HUDEP-2 (cell line): ENCODE results near the gene ZBTB7C.

Experiments used
- DNase-seq, 76 experiments: peaks; one replicate each; lab custom pipeline; 2025; ENCODE audit not compliant: unreplicated experiment in 76 of 76; lab: John Stamatoyannopoulos, UW

ZBTB7C gene

DNA sequence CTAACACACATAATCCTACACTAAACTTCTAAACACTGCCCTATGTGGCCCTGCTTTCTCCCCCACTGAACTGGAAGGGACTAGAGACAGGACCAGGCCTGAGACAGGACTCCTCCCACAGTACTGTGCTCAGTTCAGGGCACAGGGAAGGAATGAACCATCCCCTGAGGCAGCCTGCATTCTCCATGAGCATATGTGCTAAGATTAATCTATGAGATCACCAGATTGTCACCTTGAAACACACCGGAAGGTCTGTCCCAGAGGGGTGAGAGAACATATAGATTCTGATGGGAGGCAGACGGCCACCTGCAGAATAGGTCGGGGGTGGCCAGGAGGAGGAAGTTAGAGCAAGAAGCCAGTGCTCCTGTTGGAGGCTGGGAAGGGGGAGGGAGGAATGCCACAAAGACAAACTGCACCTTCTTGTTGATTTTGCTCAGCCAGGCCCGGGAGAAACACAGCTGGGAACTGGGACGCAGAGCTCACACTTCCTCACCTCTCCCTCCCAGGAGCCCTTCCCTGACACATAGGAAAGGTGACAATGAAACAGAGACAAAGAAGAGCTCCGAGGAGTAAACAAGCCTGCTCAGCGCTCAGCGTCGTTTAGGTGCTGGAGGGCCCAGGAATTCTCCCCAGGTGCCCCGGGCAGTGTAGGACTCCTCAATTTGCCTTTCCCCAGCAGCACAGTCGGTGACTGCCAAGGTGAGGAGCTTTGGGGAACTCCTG, 52.1 kb downstream of the ZBTB7C start:
- no peak for DNase-seq

DNA sequence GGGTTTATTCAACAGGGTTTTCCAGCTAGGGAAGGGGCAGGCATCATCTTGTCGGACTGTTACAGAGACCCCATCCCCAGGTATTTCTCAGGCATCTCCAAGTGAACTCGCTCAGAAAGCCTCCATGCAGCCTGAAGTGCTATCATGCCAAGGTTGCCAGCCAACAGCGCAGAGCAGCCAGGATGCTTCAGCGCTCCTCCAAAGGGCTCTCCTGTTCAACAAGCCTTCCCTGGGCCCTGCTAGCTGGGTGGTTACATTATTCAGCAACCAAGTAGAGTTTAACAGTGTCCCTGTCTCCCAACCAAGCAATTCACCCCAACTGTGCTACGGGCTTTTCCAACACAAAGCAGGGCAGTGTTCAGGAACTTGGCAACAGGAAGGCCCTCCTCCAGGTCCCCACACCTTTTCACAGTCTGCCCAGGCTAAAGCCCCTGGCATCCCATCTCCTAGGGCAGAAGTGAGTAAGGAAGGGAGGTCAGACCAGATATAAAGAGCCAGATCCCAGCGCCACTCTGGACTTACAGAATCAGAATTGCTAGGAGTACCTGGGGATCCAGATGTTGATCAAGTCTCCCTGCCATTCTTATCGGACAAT, 52.9 kb downstream of the ZBTB7C start:
- DNase-seq = no peak

DNA sequence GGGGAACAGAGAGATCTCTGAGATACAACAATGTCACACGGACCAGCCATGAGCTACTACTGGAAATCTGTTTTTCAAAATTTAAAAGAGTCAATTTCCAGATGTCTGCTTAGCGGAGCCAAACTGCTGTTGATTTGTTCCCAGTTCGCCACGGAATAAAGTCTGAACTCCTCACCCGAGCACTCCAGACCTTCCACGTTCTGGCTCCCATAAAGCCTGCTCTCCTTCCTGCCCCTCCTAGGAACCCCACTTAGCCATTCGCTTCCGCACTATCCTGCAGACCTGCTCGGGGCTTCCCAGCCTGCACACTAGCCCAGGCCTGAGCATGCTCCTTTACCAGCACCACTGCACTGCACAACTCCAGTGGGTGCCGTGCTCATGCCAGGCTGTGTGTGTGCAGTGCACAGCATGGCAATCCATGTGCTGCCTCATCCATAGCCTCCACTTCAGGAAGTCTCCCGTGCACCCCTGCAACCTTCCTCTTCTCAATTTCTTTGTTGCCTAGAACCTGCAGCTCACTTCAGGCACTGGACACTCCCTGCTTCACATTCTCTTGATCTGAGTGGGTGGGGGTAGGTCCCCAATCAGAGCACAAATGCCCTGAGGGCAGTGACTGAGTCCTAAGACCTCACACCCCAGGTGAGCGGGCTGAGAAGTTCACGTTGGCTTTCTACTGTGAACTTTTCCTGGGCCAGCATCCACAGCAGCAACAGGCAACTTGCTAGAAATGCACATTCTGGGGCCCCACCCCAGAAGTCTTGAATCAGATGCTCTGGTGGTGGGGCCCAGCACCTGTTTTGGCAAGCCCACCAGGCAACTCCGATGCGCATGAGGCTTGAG, 53.7 kb downstream of the ZBTB7C start:
- DNase-seq = no peak

DNA sequence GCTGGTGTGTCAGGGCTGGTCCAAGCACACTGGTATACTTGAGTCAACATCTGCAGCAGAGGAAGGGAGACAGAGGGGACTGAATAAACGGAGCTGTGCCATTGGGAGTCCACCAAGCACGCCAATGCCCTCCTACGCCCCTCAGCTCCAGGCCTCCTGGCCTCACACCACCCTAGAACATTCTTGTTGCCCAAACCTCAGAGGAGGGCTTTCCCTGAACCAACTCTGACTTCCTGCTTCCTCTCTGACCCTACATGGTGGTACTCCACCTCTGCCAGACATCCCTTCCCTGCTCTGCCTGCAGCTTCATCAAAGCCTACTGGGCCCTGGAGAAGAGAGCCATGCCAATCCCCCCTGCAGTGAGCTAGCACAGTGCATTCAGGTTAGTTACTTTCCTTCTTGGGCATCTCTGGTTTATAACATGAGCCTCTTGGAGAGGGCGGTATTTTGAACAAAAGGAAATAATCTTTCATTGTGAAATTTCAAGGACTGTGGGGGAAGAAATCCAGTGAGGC, 54.4 kb downstream of the ZBTB7C start:
- no peak for DNase-seq

DNA sequence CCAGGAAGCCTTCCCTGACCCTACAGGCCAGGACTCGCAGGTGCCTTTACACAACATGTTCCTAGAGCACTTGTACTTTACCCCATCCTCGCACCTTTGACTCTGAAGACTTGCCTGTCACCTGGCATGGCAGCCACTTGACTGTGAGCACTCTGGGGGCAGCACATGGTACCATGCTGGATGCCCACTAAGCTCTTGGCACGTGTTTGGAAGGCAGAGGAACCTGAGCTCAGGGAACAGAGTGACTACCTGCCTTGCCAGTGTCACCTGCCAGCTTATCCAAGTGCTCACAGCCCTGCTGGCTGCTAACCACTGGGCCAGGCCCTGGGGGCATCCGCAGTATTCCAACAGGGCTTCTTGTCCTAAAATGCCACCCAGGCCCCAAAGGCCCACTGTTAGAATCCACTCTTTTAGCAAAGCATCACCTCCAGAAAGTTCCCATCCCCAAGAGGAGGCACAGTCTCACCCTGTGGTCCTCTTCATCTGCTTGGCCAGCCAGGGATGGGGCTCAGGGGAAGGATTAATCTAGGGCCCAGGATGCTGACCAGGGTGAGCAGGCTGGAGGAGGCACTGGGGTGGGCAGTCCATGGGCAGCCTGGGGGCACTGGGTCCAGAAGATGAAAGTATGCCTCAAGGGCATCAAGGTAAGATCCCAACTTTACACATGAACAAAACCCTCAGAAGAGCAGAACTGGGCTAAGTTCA, 57.0 kb downstream of the ZBTB7C start:
- no peak for DNase-seq

DNA sequence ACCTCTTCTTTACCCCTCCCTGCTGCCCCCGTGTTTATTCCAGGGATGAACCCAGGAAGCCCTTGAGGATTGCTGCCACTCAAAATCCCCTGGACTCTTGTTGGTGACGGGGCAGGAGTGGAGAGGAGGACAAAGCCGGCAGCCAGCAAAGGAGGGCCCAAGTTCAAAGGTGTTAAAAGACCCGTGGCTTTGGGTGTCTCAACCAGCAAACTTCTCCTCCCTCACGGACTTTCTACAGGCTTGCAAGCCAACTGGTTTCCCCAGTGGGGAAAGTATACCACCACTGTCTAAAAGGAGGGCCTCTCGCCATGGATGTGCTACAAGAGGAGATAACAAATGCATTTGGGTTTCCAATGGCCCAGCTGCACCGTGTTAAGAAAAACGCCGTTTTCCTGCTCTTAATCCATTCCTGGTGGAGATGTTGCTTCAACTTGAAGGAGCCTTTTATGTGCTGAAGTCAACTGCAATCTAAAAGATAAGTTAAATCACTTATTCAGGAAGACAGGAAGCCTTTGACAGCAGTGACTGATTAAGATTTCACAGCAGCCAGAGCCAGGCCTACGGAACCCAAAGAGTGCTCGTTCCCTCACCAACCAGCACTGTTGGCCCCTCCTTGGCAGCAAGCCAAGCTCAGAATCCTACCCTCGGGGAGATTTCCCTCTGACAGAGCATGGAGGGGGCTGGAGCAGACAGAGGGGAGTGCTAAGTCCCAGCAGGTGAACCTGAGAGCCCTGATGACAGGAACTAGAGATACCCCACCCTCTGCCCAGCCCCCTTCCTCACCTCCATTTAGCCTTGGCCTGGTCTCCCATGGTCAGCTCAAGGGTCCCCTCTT, 57.8 kb downstream of the ZBTB7C start:
- DNase-seq = no peak

DNA sequence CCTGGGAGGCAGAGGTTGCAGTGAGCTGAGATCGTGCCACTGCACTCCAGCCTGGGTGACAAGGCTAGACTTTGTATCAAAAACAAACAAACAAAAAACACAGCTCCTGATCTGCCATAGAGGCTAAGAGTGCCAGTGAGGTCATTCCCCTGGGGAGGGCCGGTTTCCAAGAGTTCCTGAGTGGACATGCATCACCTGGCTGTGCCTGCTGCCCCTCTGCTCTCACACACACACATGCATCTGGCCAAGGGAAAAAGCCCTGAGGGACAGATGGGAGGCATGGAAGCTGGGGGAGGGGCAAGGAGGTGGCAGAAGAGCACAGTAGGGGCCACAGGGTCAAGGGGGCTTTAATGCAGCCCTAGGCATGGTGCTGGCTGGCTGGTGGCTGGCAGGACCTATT, 60.4 kb downstream of the ZBTB7C start:
- no peak for DNase-seq

DNA sequence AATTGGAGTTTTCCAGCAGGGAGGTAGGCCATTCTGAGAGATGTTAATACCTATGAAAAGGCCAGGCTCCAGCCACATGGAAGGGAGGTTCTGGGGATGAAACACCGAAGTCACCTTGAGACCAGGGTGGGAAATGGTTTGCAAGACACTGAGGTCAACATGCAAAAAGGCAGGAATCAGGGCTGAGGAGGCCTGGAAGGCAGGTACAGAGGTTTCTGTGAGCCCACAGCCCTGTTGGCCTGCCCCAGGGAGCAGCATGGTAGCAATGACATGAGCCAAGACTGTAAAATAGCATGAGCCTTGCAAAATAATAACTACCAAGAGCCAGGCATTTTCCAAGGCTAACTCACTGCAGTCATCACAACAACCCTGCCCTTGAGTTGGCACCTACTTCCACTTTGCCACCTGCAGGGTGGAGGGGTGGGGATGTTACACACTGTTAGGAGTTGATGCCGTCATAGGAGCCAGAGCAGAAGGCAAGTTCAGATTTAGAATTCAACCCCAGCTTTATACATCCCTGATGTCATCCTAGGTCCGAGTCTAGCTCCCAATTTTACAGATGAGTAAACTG, 61.3 kb downstream of the ZBTB7C start:
- no peak for DNase-seq

DNA sequence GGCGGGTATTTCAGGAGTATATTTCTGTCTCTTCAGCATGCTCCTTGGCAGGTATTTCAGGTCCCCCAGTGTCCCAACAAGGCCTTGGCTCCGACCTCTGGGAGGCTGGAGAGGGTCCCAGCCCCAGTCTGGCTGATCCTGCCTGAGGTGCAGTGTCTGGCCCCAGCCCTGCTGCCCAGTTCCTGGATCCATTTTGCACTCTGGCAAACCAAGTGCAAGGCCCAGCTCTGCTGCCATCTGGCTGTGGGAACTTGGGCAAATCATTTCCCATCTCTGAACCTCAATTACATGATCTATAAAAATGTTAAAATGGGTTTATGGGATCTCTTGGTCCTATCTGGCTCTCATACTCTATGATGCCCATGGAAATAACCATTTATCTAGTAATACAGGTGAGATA, 63.6 kb downstream of the ZBTB7C start:
- peak in 4 of 76 experiments; percentile 4 to 21 (median 14) for DNase-seq

DNA sequence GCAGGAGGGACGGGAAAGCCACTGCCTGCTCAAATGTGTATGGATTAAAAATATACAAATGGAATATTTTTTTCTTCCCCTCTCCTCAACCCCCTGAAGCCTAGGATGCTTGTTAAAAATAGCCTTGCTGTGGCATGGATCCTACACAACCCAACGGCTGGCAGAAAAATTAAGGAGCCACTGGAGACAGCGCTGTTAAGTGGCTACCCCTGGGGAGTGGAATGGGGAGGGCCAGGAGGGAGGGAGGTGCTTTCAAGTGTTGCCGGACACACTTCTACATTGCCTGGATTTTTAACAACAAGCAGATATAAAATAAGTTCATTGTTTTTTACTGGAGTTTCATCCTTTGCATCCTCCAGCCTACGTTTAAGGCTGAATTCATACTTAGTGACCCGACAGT, 66.6 kb downstream of the ZBTB7C start:
- no peak for DNase-seq

DNA sequence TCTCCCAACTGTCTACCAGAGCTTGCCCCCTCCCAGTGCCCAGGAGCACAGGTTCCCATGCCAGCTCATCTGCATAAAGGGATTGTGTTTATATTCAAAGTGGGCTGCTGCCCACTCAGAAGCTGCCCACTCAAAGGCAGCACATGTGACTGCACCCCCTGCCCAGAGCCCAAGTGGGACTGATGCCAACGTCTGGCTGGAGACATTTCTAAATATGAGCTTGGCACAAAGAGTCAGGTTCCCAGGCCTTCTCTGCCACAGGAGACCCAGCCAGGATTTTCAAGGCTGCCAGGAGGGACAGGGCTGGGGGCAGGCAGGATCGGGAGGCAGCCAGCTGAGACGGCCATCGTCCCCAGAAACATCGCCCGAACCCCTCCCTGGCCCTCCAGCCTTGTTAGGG, 67.1 kb downstream of the ZBTB7C start:
- no peak for DNase-seq

DNA sequence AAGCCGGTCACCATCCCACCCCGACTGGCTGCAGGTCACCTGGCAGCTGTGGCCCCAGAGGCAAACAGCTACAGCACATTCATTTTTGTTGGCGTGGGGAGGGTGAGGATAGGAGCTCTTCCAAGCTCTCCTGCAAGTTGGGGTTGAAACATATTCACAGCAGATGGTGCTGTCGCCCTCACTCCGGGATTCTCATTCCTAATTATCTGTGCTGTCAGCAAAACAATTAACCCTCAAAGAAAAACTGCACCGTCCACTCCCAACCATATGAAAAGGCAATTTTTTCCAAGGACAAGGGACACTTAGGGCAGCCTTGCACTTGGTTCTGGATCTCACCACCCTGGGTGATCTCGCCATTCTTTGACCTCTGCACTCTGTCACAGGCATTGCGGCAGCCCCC, 68.6 kb downstream of the ZBTB7C start:
- DNase-seq = no peak

DNA sequence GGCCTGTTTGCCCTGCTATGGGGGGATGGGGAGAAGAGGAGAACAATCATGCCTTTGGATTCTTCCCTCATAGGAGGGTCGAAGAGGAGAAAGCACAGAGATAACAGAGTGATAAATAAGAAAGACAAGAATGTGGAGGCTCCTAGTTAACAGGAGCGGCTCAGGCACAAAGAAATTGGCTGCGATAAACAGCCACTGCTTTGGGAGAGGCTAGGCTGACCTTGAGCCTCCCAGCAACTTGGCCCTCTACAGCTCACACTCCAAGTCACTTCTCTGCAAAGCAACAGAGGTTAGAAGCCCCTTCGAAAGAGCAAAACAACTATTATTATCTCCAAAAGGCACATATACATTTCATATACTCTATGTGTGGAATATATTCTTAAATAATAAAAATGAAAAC, 69.5 kb downstream of the ZBTB7C start:
- DNase-seq = no peak

DNA sequence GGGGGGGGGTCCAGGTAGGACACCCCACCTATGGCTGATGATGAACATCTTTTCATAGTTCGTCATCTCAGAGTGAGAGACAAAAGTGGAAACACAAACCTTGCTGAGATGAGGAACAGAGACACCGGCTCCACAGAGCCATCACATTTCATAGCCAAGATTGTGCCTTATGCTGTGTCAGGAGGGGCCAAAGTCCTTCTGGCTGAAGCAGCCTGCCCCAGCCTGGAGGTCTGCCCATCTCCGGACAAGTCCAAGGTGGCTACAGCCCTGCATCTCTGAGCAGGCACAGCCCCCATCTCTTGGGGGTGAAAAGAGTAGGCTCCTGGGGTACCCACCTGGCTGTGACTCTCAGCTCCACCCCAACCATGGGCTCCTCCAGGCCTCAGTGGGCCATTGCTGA, 70.3 kb downstream of the ZBTB7C start:
- no peak for DNase-seq

DNA sequence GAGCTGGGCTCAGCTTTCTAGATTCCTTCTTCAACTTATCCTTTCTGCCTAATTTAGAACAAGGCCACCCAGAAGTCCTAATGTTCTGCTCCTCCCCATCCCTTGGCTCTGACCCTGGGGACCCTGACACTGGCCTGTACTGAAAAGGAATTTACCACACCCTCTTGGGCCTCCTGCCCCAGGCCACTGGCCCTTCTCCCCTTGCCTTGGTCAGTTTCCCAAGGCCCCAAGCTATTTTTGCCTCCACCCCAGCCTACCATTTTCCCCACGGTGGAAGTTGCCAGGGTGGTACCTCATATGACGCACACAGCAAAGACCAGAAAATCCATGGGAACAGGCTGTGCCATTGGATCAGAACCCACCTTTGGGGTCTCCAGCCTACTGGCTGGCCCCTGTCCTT, 72.1 kb downstream of the ZBTB7C start:
- no peak for DNase-seq

DNA sequence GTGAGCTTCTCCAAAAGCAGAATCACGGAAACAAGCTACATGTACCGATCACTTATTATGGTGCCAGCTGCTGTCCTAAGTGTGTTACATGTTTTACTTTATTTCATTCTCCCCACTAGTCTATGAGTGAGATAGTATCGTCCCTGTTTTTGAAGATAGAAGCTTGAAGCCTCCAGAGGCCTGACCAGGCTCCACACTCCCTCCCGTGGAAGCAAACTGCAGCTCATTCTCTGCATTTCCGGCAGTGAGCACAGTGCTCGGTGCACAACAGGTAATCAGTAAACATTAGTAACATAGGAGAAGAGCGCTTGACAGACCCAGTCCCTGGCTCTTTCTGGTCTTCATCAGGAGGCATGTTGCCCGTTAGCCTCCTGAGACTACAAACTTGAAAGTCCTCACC, 72.9 kb downstream of the ZBTB7C start:
- DNase-seq = no peak

DNA sequence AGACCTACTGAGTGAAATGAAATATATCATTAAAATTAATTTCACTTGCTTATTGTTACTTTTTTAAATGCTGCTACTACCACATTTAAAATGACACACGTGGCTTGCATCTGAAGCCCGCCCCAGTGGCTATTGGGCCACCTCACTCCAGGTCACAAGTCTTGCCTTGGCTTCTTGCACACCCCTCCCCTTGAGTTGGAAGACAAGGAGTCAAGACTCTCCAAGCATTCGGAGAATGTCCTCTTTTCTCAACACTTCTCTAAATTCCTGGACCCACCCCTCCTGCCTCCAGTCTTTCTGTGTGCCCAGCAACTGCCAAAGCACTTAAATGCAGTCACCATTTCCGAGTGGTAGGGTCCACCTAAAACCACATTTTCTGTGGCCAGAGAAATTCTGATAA, 73.4 kb downstream of the ZBTB7C start:
- no peak for DNase-seq

DNA sequence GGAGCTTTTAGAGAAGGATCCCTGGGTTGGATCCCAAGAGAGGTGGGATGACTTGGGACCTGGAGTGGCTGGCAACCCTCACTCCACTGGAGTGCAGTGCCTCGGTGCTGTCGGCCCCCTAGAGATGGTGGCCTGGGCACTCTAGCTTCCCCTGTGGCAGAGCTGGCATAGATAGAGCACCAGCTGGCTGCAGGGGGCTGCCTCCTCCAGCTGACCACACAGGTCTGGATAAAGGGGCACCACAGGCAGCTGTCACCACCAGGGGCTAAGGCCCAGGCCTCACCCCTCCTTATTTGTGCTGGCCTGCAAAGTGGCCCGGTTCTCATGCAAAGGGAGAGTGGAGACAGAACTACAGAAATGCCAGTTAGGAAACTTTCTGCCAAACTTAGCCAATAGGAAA, 74.3 kb downstream of the ZBTB7C start:
- no peak for DNase-seq

DNA sequence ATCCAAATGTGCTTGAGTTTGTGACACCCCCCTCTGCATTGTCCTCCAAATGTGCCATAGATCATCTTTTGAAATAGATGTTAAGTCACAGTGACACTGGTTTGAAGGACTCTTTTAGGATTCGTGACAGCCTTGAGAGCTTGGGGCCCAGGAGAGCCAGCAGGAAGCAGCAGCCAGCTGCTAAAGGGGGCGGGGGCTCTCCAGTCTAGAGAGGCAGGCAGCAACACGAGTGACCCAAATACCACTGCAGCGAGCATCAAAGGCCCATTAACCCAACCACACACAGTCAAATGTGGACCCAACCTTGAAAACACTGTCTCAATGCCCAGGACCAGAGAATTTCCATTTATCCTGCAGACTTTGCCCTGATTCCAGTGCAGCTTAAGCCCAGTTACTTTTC, 75.6 kb downstream of the ZBTB7C start:
- DNase-seq = no peak
